Nephron progenitor cell (in vitro differentiated cells): ENCODE results near the gene PGBD2.
"Not testable (repeated sequence)": the region's sequence is repeated elsewhere in the genome, so short reads cannot be mapped to it uniquely, and the experiment has no call there.

ENCODE experiments used
- DNase-seq: peaks from one replicate; pipeline ENCODE4 v3.0.0; 2021
- H3K27ac Mint-ChIP-seq: 2 replicates; pipeline ENCODE4 v1.8.0; 2021; ENCODE audit warnings: mild to moderate bottlenecking, moderate library complexity, mixed read lengths
- H3K27me3 Mint-ChIP-seq: 2 replicates; pipeline ENCODE4 v1.8.0; 2021; ENCODE audit warnings: mild to moderate bottlenecking, low read depth, mixed read lengths; ENCODE audit not compliant: poor library complexity
- H3K36me3 Mint-ChIP-seq: 2 replicates; pipeline ENCODE4 v1.8.0; 2021; ENCODE audit warnings: low read depth, mixed read lengths
- H3K4me1 Mint-ChIP-seq: 2 replicates; pipeline ENCODE4 v1.8.0; 2021; ENCODE audit warnings: mixed read lengths
- H3K4me3 Mint-ChIP-seq: 2 replicates; pipeline ENCODE4 v1.8.0; 2021; ENCODE audit warnings: mild to moderate bottlenecking, moderate library complexity, mixed read lengths
- H3K9me3 Mint-ChIP-seq: 2 replicates; pipeline ENCODE4 v1.8.0; 2021; ENCODE audit warnings: mild to moderate bottlenecking, moderate library complexity, mixed read lengths
- CTCF ChIP-seq: fragments of 200-600 bp; sonication (generic); IDR thresholded peaks from 2 replicates; pipeline ENCODE4 v1.5.0; 2021; ENCODE audit warnings: antibody characterized with exemption

Gene PGBD2

GRCh38 chr1:248918131-248918530 lies 12.1 kb downstream of the PGBD2 start:
- Mint-ChIP-seq H3K4me1 (no peaks in the 10 kb centered on the region), H3K9me3 (peaks cover 4% of the 10 kb centered on the region), H3K36me3 (peaks cover 78% of the 10 kb centered on the region), H3K27me3 (no peaks in the 10 kb centered on the region), H3K27ac (no peak overlapping the region), H3K4me3 (no peak overlapping the region)
- no peak for TF ChIP-seq CTCF
- DNase-seq, result no peak

DNA sequence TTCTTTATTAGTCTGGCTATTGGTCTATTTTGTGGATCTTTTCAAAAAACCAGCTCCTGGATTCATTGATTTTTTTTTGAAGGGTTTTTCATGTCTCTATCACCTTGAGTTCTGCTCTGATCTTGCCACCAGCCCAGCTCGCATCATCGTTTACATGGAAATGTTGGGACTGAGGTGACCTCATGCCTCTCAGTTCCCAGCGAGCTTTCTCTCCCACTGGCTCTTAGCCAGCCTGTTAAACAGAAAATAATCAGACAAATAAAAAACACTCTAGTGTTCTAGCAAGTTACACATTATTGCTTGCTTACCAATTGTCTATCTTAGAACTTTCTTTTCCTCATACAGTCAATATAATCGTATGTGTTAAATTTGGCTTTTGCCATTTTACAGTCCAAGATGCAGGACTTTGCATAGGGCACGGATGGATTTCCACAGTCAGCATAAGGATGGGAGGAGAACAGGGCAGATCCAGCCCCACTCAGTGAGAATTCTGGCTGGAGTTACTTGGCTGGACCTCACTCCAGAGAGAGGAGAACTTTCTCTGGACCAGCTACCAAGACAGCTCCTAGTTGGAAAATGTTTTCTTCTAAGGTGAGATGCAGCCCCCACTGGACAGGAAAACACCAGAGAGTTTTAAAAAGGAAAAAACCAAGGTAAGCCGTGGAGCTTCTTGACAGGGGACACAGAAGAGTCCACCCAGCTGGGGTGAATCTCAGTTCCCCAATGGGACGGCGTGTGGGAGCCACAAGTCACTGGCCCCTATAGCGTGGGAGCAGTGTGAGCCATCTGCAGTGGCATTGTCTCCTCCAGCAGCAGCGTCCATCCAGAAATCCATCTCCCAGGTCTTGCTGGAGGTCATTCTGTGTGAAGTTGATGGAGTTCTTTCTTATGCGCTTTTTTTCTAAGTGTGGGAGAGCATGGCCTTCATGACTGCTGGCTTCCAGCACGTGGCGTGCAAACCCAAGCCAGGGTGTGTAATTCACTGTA lies 17.6 kb downstream of the PGBD2 start:
- Mint-ChIP-seq H3K9me3 (peaks cover 4% of the 10 kb centered on the region), H3K4me1 (peaks cover 13% of the 10 kb centered on the region), H3K27me3 (no peaks in the 10 kb centered on the region), H3K27ac (no peak overlapping the region), H3K4me3 (no peak overlapping the region), H3K36me3 (peaks cover 41% of the 10 kb centered on the region)
- no peak for TF ChIP-seq CTCF
- DNase-seq, result no peak

- peak; percentile 56 for TF ChIP-seq CTCF
- H3K27ac Mint-ChIP-seq, result no peak overlapping the region
- peaks cover 13% of the 10 kb centered on the region for H3K4me1 Mint-ChIP-seq
- H3K9me3 Mint-ChIP-seq, result no peaks in the 10 kb centered on the region
- no peak overlapping the region for H3K4me3 Mint-ChIP-seq
- peak; percentile 30 for DNase-seq
- no peaks in the 10 kb centered on the region for H3K27me3 Mint-ChIP-seq
- peaks cover 30% of the 10 kb centered on the region for H3K36me3 Mint-ChIP-seq
Measured at GRCh38 chr1:248924696-248925532, 18.9 kb downstream of the PGBD2 start.

DNA sequence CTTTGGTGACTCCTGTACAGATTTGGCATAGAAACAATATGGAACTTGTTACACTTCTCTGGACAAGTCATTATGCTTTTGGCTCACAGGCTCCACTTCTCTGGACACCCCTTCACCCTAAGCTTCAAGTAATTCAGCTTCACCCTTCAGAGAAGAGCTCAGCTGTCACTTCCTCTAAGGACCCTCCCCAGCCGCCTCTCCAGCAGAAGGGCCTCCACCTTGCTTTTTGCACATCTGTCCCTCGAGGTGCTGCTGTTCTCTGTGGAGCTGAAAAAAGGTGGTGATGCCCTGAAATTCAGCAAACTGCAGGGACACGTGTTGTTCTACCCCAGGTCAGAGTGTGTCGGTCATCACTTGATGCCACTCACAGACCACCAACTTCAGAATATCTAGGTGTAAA lies 19.8 kb downstream of the PGBD2 start:
- H3K36me3 Mint-ChIP-seq, result peaks cover 20% of the 10 kb centered on the region
- H3K27ac Mint-ChIP-seq, result not testable (repeated sequence)

DNA sequence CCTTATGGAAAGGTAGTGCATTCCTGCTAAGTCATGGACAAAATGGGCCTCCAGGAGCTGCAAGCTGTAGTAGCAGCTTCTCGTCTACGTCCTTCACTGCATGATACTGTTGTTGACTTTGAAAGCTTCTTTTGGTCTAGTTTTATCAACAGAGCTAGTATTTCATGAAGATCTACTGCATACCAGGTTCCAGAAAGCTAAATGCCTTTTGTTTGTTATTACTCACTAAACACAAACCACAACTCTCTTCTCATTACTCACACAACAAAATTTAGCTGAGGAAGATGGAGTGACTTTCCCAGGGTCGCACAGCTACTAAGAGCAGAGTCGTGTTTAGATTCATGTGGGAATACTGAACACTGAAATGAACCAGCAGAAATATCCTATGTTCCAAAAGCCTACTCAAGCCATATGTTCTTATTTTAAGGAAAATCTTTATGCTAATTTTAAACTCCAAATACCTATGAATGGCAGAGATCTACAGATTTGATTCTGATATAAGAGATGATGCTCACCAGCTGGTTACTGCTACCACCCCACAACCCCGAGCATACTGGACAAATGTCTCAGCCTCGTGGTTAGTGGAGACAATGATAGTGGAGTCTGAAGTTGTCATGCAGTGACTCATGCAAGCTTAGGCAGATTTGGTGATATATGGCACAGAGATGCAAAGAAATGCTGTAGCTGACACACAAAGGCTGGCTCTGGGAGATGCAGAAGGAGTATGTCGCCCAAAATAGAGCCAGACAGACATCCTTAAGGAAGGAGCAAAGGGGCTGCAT lies 20.6 kb downstream of the PGBD2 start:
- peaks cover 13% of the 10 kb centered on the region for H3K4me1 Mint-ChIP-seq
- H3K27ac Mint-ChIP-seq, result no peak overlapping the region
- no peaks in the 10 kb centered on the region for H3K27me3 Mint-ChIP-seq
- H3K4me3 Mint-ChIP-seq, result no peak overlapping the region
- TF ChIP-seq CTCF, result no peak
- no peak for DNase-seq
- peaks cover 13% of the 10 kb centered on the region for H3K36me3 Mint-ChIP-seq
- H3K9me3 Mint-ChIP-seq, result no peaks in the 10 kb centered on the region

More for the DNA sequence above, 19.8 kb downstream of the PGBD2 start:
- H3K27me3 Mint-ChIP-seq, H3K9me3 Mint-ChIP-seq, H3K4me3 Mint-ChIP-seq, DNase-seq: not testable (repeated sequence)
- H3K4me1 Mint-ChIP-seq, result peaks cover 13% of the 10 kb centered on the region

GRCh38 chr1:248927283-248927682 lies 21.2 kb downstream of the PGBD2 start:
- H3K36me3 Mint-ChIP-seq, H3K4me3 Mint-ChIP-seq, H3K9me3 Mint-ChIP-seq, DNase-seq, H3K27ac Mint-ChIP-seq, H3K27me3 Mint-ChIP-seq: not testable (repeated sequence)
- H3K4me1 Mint-ChIP-seq, result peaks cover 13% of the 10 kb centered on the region

- H3K27me3 Mint-ChIP-seq, H3K36me3 Mint-ChIP-seq, H3K9me3 Mint-ChIP-seq, H3K27ac Mint-ChIP-seq, DNase-seq, H3K4me3 Mint-ChIP-seq: not testable (repeated sequence)
- peaks cover 13% of the 10 kb centered on the region for H3K4me1 Mint-ChIP-seq
Measured at GRCh38 chr1:248928122-248928521, 22.1 kb downstream of the PGBD2 start.

DNA sequence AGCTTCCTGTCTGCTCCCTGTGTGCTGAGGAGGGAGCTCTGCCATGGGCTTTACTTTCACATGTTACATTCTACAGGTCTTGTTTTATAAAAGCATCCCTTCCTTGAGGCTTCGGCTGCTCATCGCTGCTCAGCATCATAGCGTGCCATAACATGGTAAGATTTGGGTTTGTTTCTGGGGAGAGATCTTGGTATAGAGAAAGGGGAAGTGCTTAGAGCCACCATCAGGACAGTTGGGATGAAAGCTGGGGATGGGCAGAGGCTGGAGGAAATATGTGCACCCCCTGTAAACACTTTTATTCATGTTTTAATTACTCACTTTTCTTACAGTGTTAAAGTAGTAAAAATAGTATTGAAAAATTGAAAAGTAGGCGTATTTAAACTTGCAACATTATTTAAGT lies 24.0 kb downstream of the PGBD2 start:
- not testable (repeated sequence) for H3K27ac Mint-ChIP-seq, H3K4me1 Mint-ChIP-seq, H3K4me3 Mint-ChIP-seq, DNase-seq, H3K27me3 Mint-ChIP-seq, H3K36me3 Mint-ChIP-seq, H3K9me3 Mint-ChIP-seq

DNA sequence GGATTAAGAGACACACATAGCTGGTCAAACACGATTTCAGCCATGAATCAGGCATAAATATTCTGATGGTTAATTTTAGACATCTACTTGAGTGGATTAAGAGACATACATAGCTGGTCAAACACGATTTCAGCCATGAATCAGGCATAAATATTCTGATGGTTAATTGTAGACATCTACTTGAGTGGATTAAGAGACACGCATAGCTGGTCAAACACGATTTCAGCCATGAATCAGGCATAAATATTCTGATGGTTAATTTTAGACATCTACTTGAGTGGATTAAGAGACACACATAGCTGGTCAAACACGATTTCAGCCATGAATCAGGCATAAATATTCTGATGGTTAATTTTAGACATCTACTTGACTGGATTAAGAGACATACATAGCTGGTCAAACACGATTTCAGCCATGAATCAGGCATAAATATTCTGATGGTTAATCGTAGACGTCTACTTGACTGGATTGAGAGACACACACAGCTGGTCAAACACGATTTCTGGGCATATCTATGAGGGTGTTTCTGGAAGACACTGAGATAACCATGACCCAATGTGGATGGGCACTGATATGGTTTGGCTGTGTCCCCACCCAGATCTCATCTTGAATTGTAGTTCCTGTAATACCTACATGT lies 32.3 kb downstream of the PGBD2 start:
- H3K27me3 Mint-ChIP-seq, H3K36me3 Mint-ChIP-seq, H3K4me3 Mint-ChIP-seq, H3K9me3 Mint-ChIP-seq, H3K4me1 Mint-ChIP-seq, DNase-seq, H3K27ac Mint-ChIP-seq: not testable (repeated sequence)
